Hepatocyte (in vitro differentiated cells): ENCODE data around the gene CLIC4.

Experiments used
- EZH2 ChIP-seq: fragments of 200-600 bp; sonication (generic); IDR thresholded peaks from 2 replicates; pipeline ENCODE4 v1.6.1; 2016; ENCODE audit warnings: antibody characterized with exemption, mild to moderate bottlenecking, borderline replicate concordance
- TF ChIP-seq, protein P1 (sequence below): fragments of 200-600 bp; sonication (generic); IDR thresholded peaks from 2 replicates; pipeline ENCODE4 v1.5.1; 2016; ENCODE audit warnings: antibody characterized with exemption, mild to moderate bottlenecking; ENCODE audit not compliant: poor library complexity

- TF ChIP-seq, protein P1, sequence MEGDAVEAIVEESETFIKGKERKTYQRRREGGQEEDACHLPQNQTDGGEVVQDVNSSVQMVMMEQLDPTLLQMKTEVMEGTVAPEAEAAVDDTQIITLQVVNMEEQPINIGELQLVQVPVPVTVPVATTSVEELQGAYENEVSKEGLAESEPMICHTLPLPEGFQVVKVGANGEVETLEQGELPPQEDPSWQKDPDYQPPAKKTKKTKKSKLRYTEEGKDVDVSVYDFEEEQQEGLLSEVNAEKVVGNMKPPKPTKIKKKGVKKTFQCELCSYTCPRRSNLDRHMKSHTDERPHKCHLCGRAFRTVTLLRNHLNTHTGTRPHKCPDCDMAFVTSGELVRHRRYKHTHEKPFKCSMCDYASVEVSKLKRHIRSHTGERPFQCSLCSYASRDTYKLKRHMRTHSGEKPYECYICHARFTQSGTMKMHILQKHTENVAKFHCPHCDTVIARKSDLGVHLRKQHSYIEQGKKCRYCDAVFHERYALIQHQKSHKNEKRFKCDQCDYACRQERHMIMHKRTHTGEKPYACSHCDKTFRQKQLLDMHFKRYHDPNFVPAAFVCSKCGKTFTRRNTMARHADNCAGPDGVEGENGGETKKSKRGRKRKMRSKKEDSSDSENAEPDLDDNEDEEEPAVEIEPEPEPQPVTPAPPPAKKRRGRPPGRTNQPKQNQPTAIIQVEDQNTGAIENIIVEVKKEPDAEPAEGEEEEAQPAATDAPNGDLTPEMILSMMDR, result no peak
- TF ChIP-seq EZH2, result no peak
These were observed 45.6 kb upstream of the CLIC4 start for GRCh38 chr1:24699628-24700027.
